Caco-2 (cell line): ENCODE measurements around the gene NFATC1. TPM values are rescaled to one million over a fixed set of nuclear protein-coding genes. Genes with fewer than 3 reads are reported as not detected.

ENCODE experiments used
- BruUV-seq: library from RNA; stranded (reverse); fragments of 400-500 nt; replicated peaks from 2 replicates; lab custom pipeline; 2021; lab: Mats Ljungman, UMichigan
- CTCF ChIA-PET: fragments of 300-600 bp; sonication (Branson Sonifier 250); formaldehyde crosslinking; loops from one replicate; lab custom pipeline; 2022; ENCODE audit warnings: antibody characterized with exemption; lab: Charles Lee
- POLR2A ChIA-PET: fragments of 300-600 bp; sonication (Branson Sonifier 250); formaldehyde crosslinking; loops from one replicate; lab custom pipeline; 2022; ENCODE audit warnings: antibody characterized with exemption; lab: Charles Lee
- DNase-seq, 2 experiments: peaks; one replicate each; pipeline versions ENCODE4 v3.0.0 to v3.0.0-alpha.2; 2020 to 2022
- H3K27me3 ChIP-seq: replicated peaks from 2 replicates; pipeline ENCODE4 v1.6.0; 2011; ENCODE audit warnings: low read length; ENCODE audit not compliant: control insufficient read depth, insufficient read depth
- H3K36me3 ChIP-seq: 2 replicates; pipeline ENCODE4 v1.5.1; 2011; ENCODE audit warnings: low read length; ENCODE audit not compliant: control insufficient read depth, insufficient read depth
- H3K4me1 ChIP-seq: fragments of 250-450 bp; sonication (Bioruptor Pico); 2 replicates; pipeline ENCODE4 v1.5.1; 2020; ENCODE audit warnings: mild to moderate bottlenecking
- H3K4me3 ChIP-seq: 2 replicates; pipeline ENCODE4 v1.5.1; 2011; ENCODE audit warnings: low read depth, mild to moderate bottlenecking, control low read depth, low read length
- H3K9me3 ChIP-seq: fragments of 250-450 bp; sonication (Bioruptor Pico); 2 replicates; pipeline ENCODE4 v1.5.1; 2020; ENCODE audit warnings: mild to moderate bottlenecking, moderate library complexity
- H3K27ac Mint-ChIP-seq: one replicate; pipeline ENCODE4 v1.8.0; 2022; ENCODE audit warnings: mixed read lengths; ENCODE audit not compliant: unreplicated experiment
- H3K27me3 Mint-ChIP-seq: one replicate; pipeline ENCODE4 v1.8.0; 2022; ENCODE audit warnings: mixed read lengths; ENCODE audit not compliant: insufficient read depth, unreplicated experiment
- H3K36me3 Mint-ChIP-seq: one replicate; pipeline ENCODE4 v1.8.0; 2022; ENCODE audit warnings: mild to moderate bottlenecking, mixed read lengths; ENCODE audit not compliant: insufficient read depth, unreplicated experiment
- H3K4me1 Mint-ChIP-seq: one replicate; pipeline ENCODE4 v1.8.0; 2022; ENCODE audit warnings: low read depth, mixed read lengths; ENCODE audit not compliant: unreplicated experiment
- H3K4me3 Mint-ChIP-seq: one replicate; pipeline ENCODE4 v1.8.0; 2022; ENCODE audit warnings: mild to moderate bottlenecking, moderate library complexity, mixed read lengths; ENCODE audit not compliant: unreplicated experiment
- H3K9me3 Mint-ChIP-seq: one replicate; pipeline ENCODE4 v1.8.0; 2022; ENCODE audit warnings: mixed read lengths; ENCODE audit not compliant: unreplicated experiment
- intact Hi-C: fragments of 100-400 bp; cut with micrococcal nuclease; formaldehyde crosslinking; loops from one replicate; pipeline ENCODE4 v1.10.0; 2022; ENCODE audit not compliant: unreplicated experiment
- total RNA-seq: library from RNA; stranded (reverse); gene quantifications from 2 replicates; pipeline ENCODE4 v1.2.3, GENCODE V29; 2022
- TF ChIP-seq, protein P1 (sequence below), 2 experiments: fragments of 200-600 bp in 1 of 2; IDR thresholded peaks; 1 replicate in 1 of 2; 2 replicates in 1 of 2; pipeline versions ENCODE4 v1.5.1 to v1.8.0; 2011 to 2022; ENCODE audit warnings: antibody characterized with exemption in 1 of 2, control low read depth in 1 of 2, inconsistent platforms in 1 of 2, low read depth in 1 of 2, low read length in 1 of 2, mild to moderate bottlenecking in 1 of 2, moderate library complexity in 1 of 2; ENCODE audit not compliant: insufficient read depth in 1 of 2, severe bottlenecking in 1 of 2, unreplicated experiment in 1 of 2

NFATC1 gene
- total RNA-seq, 1 experiment from 2014 or later: 0.66 TPM

GRCh38 chr18:79548621-79548985 lies 152.9 kb downstream of the NFATC1 start:
- CTCF ChIA-PET: no interaction called here
- Histone ChIP-seq H3K9me3 (no peaks in the 10 kb centered on the region), H3K4me3 (no peak overlapping the region), H3K27me3 (no peaks in the 10 kb centered on the region), H3K4me1 (no peaks in the 10 kb centered on the region), H3K36me3 (no peaks in the 10 kb centered on the region)
- no peaks in the 10 kb centered on the region for H3K9me3 Mint-ChIP-seq
- no peak overlapping the region for H3K27ac Mint-ChIP-seq
- no peaks in the 10 kb centered on the region for H3K36me3 Mint-ChIP-seq
- no peak for DNase-seq
- intact Hi-C loops: no loop called here
- POLR2A ChIA-PET: no interaction called here
- no peaks in the 10 kb centered on the region for H3K27me3 Mint-ChIP-seq
- H3K4me3 Mint-ChIP-seq: no peak overlapping the region
- BruUV-seq: no TSS peak
- TF ChIP-seq, protein P1, sequence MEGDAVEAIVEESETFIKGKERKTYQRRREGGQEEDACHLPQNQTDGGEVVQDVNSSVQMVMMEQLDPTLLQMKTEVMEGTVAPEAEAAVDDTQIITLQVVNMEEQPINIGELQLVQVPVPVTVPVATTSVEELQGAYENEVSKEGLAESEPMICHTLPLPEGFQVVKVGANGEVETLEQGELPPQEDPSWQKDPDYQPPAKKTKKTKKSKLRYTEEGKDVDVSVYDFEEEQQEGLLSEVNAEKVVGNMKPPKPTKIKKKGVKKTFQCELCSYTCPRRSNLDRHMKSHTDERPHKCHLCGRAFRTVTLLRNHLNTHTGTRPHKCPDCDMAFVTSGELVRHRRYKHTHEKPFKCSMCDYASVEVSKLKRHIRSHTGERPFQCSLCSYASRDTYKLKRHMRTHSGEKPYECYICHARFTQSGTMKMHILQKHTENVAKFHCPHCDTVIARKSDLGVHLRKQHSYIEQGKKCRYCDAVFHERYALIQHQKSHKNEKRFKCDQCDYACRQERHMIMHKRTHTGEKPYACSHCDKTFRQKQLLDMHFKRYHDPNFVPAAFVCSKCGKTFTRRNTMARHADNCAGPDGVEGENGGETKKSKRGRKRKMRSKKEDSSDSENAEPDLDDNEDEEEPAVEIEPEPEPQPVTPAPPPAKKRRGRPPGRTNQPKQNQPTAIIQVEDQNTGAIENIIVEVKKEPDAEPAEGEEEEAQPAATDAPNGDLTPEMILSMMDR (IDR thresholded peaks at IDR 0.05; ENCODE audit: insufficient read depth in 1 of 2, low read depth in 1 of 2, low read length in 1 of 2, severe bottlenecking in 1 of 2, unreplicated experiment in 1 of 2): no peak
- H3K4me1 Mint-ChIP-seq: no peaks in the 10 kb centered on the region

DNA sequence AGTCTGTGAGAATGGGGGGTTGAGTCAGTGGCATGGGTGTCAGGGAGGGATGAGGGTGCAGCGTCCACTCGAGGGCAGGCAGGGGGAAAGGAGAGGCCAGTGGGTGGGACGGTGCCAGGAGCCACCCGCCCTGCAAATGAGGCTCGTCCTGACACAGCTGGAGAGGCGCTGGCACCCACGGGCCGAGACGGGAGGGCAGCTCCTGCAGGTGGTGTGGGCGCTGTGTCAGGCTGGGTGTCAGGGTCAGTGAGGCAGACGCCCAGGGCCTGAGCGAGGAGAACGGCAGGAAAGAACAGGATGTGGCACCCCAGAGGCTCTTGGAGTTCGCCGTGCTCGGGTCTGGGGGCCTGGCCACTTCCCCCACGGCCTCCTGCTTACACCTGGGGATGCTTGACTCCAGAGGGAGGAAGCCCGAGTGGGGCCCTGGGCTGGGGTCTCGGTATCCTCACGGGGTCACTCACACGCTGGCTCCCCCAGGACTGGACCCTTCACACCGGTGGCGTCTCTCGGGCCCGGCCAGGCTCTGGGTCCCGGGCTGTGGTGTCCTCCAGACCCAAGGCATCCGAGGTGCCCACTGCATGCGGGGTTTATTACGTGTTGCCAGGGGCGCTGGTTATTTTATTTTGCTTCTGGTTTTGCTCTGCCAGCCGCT lies 153.4 kb downstream of the NFATC1 start:
- H3K9me3 ChIP-seq: no peaks in the 10 kb centered on the region
- H3K36me3 ChIP-seq: no peaks in the 10 kb centered on the region
- no peak for DNase-seq
- Mint-ChIP-seq H3K9me3 (no peaks in the 10 kb centered on the region), H3K27ac (no peak overlapping the region), H3K4me3 (no peak overlapping the region), H3K4me1 (no peaks in the 10 kb centered on the region), H3K36me3 (no peaks in the 10 kb centered on the region), H3K27me3 (no peaks in the 10 kb centered on the region)
- H3K4me3 ChIP-seq: no peak overlapping the region
- TF ChIP-seq, protein P1 (IDR thresholded peaks at IDR 0.05; ENCODE audit: insufficient read depth in 1 of 2, low read depth in 1 of 2, low read length in 1 of 2, severe bottlenecking in 1 of 2, unreplicated experiment in 1 of 2): no peak
- H3K27me3 ChIP-seq: no peaks in the 10 kb centered on the region
- ChIA-PET POLR2A (no interaction called here), CTCF (no interaction called here)
- H3K4me1 ChIP-seq: no peaks in the 10 kb centered on the region
- no TSS peak for BruUV-seq
- intact Hi-C loops: no loop called here

GRCh38 chr18:79549638-79550000 lies 153.9 kb downstream of the NFATC1 start:
- TF ChIP-seq, protein P1 (IDR thresholded peaks at IDR 0.05; ENCODE audit: insufficient read depth in 1 of 2, low read depth in 1 of 2, low read length in 1 of 2, severe bottlenecking in 1 of 2, unreplicated experiment in 1 of 2): no peak
- H3K4me1 Mint-ChIP-seq: no peaks in the 10 kb centered on the region
- no peak overlapping the region for H3K27ac Mint-ChIP-seq
- intact Hi-C loops: no loop called here
- H3K27me3 Mint-ChIP-seq: no peaks in the 10 kb centered on the region
- H3K4me3 Mint-ChIP-seq: no peak overlapping the region
- no peaks in the 10 kb centered on the region for H3K36me3 Mint-ChIP-seq
- no peaks in the 10 kb centered on the region for H3K36me3 ChIP-seq
- H3K4me3 ChIP-seq: no peak overlapping the region
- no peak for DNase-seq
- no peaks in the 10 kb centered on the region for H3K27me3 ChIP-seq
- no peaks in the 10 kb centered on the region for H3K4me1 ChIP-seq
- ChIA-PET CTCF (no interaction called here), POLR2A (no interaction called here)
- no peaks in the 10 kb centered on the region for H3K9me3 Mint-ChIP-seq
- no peaks in the 10 kb centered on the region for H3K9me3 ChIP-seq
- BruUV-seq: no TSS peak
